Gastrocnemius medialis (tissue), 4 donors: ENCODE data around the gene FOSL2. TPM values are rescaled to one million over a fixed set of nuclear protein-coding genes. Genes with fewer than 3 reads are reported as not detected.

Experiments used
- ATAC-seq, 2 donors: fragments of 150-250 bp; one replicate each; pipeline ENCODE4 v1.9.1; 2016
- DNase-seq, 2 donors: peaks; one replicate each; pipeline ENCODE4 v3.0.0-alpha.2; 2019
- H3K27ac ChIP-seq, 4 donors: fragments of 200-600 bp; sonication (generic); 1 replicate in 1 of 4; 2 replicates in 3 of 4; pipeline ENCODE4 v1.5.1; 2016 to 2018; ENCODE audit warnings: mild to moderate bottlenecking in 2 of 4, moderate library complexity in 1 of 4
- H3K27me3 ChIP-seq, 3 donors: fragments of 200-600 bp; sonication (generic) in 2 of 3; 1 replicate in 1 of 3; 2 replicates in 2 of 3; pipeline versions ENCODE4 v1.5.1 to v1.6.0; 2016 to 2019; ENCODE audit warnings: mild to moderate bottlenecking in 1 of 3, moderate library complexity in 1 of 3
- H3K36me3 ChIP-seq, 2 donors: fragments of 200-600 bp; sonication (generic) in 1 of 2; one replicate each; pipeline ENCODE4 v1.5.1; 2017 to 2018
- H3K4me1 ChIP-seq, 2 donors: fragments of 200-600 bp; sonication (generic) in 1 of 2; one replicate each; pipeline ENCODE4 v1.5.1; 2016 to 2017; ENCODE audit warnings: mild to moderate bottlenecking in 2 of 2
- H3K4me3 ChIP-seq, 4 donors: fragments of 200-600 bp; sonication (generic) in 3 of 4; 1 replicate in 1 of 4; 2 replicates in 3 of 4; pipeline ENCODE4 v1.5.1; 2016 to 2019; ENCODE audit warnings: mild to moderate bottlenecking in 2 of 4
- H3K9me3 ChIP-seq, 3 donors: fragments of 200-600 bp; sonication (generic) in 2 of 3; 1 replicate in 1 of 3; 2 replicates in 2 of 3; pipeline ENCODE4 v1.5.1; 2016 to 2019
- POLR2A ChIP-seq, 2 donors: fragments of 450-650 bp; IDR thresholded peaks; one replicate each; pipeline ENCODE4 v1.6.1; 2017; ENCODE audit warnings: antibody characterized with exemption in 2 of 2, mild to moderate bottlenecking in 2 of 2, moderate library complexity in 2 of 2
- in situ Hi-C, 4 donors: fragments of 200-750 bp; cut with MboI; loops; one replicate each; pipeline versions ENCODE4 v1.15.0 to v1.8.0; 2017; ENCODE audit warnings: low sequenced_read_pairs in 4 of 4
- intact Hi-C: fragments of 100-400 bp; cut with DNase I; formaldehyde crosslinking; loops from one replicate; pipeline ENCODE4 v1.15.1; 2023; ENCODE audit warnings: low total_unique reads
- total RNA-seq, 4 donors: library from RNA; depleted of rRNA; stranded (reverse); fragments of >200 nt; gene quantifications; one replicate each; pipeline versions ENCODE4 v1.1.0 to v1.2.3, GENCODE V29; 2016
- TF ChIP-seq, protein P1 (sequence below), 5 experiments: fragments of 450-650 bp in 3 of 5; fragments of 200-600 bp in 2 of 5; sonication (generic) in 2 of 5; IDR thresholded peaks in 4 of 5; conservative IDR thresholded peaks in 1 of 5; 1 replicate in 4 of 5; 2 replicates in 1 of 5; pipeline ENCODE4 v1.5.1; 2016 to 2019; ENCODE audit warnings: antibody characterized with exemption in 5 of 5, mild to moderate bottlenecking in 3 of 5, moderate library complexity in 3 of 5

The FOSL2 gene
- total RNA-seq, 4 donors from 2014 or later, result 193 to 214 (median 210) TPM

- ATAC-seq (no peak), DNase-seq (no peak)
- peaks cover 15 to 85% of the 10 kb centered on the region in 2 donors for H3K36me3 ChIP-seq
- TF ChIP-seq POLR2A (IDR thresholded peaks at IDR 0.05), result no peak
- TF ChIP-seq, protein P1, sequence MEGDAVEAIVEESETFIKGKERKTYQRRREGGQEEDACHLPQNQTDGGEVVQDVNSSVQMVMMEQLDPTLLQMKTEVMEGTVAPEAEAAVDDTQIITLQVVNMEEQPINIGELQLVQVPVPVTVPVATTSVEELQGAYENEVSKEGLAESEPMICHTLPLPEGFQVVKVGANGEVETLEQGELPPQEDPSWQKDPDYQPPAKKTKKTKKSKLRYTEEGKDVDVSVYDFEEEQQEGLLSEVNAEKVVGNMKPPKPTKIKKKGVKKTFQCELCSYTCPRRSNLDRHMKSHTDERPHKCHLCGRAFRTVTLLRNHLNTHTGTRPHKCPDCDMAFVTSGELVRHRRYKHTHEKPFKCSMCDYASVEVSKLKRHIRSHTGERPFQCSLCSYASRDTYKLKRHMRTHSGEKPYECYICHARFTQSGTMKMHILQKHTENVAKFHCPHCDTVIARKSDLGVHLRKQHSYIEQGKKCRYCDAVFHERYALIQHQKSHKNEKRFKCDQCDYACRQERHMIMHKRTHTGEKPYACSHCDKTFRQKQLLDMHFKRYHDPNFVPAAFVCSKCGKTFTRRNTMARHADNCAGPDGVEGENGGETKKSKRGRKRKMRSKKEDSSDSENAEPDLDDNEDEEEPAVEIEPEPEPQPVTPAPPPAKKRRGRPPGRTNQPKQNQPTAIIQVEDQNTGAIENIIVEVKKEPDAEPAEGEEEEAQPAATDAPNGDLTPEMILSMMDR (IDR thresholded peaks at IDR 0.05 in 4 of 5, conservative IDR thresholded peaks at IDR 0.05 in 1 of 5), result no peak
- H3K27me3 ChIP-seq, result no peaks in the 10 kb centered on the region
- no peak overlapping the region for H3K4me3 ChIP-seq
- H3K27ac ChIP-seq, result peak overlapping the region; percentile 64 to 73 (median 72)
- H3K9me3 ChIP-seq, result no peaks in the 10 kb centered on the region
- in situ Hi-C loops, result no loop called here
- peaks cover 24 to 46% of the 10 kb centered on the region in 2 donors for H3K4me1 ChIP-seq
- intact Hi-C loops, result no loop called here
Measured at GRCh38 chr2:28412625-28413151, 20.0 kb downstream of the FOSL2 start.

- no peak overlapping the region for H3K4me3 ChIP-seq
- H3K27ac ChIP-seq, result peak overlapping the region; percentile 64 to 73 (median 72)
- in situ Hi-C loops, result no loop called here
- peak in 1 of 2 donors; percentile 85 for DNase-seq
- ATAC-seq, result peak; percentile 26 to 71
- intact Hi-C loops, result no loop called here
- H3K27me3 ChIP-seq, result no peaks in the 10 kb centered on the region
- TF ChIP-seq, protein P1 (IDR thresholded peaks at IDR 0.05 in 4 of 5, conservative IDR thresholded peaks at IDR 0.05 in 1 of 5), result peak in 4 of 5 experiments; percentile 9 to 47 (median 36)
- peak in 1 of 2 donors; percentile 12 for TF ChIP-seq POLR2A (IDR thresholded peaks at IDR 0.05)
- H3K9me3 ChIP-seq, result no peaks in the 10 kb centered on the region
- peaks cover 11 to 79% of the 10 kb centered on the region in 2 donors for H3K36me3 ChIP-seq
- H3K4me1 ChIP-seq, result peaks cover 17 to 46% of the 10 kb centered on the region in 2 donors
Measured at GRCh38 chr2:28413152-28413898, 20.7 kb downstream of the FOSL2 start.

DNA sequence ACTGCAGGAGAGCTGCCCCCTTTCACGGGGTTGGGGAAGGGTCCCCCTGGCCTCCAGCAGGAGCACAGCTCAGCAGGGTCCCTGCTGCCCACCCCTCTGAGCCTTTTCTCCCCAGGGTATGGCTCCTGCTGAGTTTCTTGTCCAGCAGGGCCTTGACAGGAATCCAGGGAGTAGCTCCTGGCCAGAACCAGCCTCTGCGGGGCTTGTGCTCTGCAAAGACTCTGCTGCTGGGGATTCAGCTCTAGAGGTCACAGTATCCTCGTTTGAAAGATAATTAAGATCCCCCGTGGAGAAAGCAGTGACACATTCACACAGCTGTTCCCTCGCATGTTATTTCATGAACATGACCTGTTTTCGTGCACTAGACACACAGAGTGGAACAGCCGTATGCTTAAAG lies 21.2 kb downstream of the FOSL2 start:
- H3K36me3 ChIP-seq, result peaks cover 5 to 73% of the 10 kb centered on the region in 2 donors
- no peak overlapping the region for H3K4me3 ChIP-seq
- ATAC-seq (peak in 1 of 2 donors; percentile 2), DNase-seq (no peak)
- in situ Hi-C loops (no loop called here), intact Hi-C loops (no loop called here)
- no peaks in the 10 kb centered on the region for H3K27me3 ChIP-seq
- no peaks in the 10 kb centered on the region for H3K9me3 ChIP-seq
- peaks cover 14 to 46% of the 10 kb centered on the region in 2 donors for H3K4me1 ChIP-seq
- TF ChIP-seq POLR2A (IDR thresholded peaks at IDR 0.05), result no peak
- TF ChIP-seq, protein P1 (IDR thresholded peaks at IDR 0.05 in 4 of 5, conservative IDR thresholded peaks at IDR 0.05 in 1 of 5), result no peak
- H3K27ac ChIP-seq, result peak overlapping the region; percentile 64 to 73 (median 72)

GRCh38 chr2:28414583-28414982 lies 21.9 kb downstream of the FOSL2 start:
- ATAC-seq, result no peak
- no peak overlapping the region for H3K4me3 ChIP-seq
- peak overlapping the region; percentile 64 to 73 (median 72) for H3K27ac ChIP-seq
- peaks cover 4 to 70% of the 10 kb centered on the region in 2 donors for H3K36me3 ChIP-seq
- H3K9me3 ChIP-seq, result no peaks in the 10 kb centered on the region
- H3K27me3 ChIP-seq, result no peaks in the 10 kb centered on the region
- intact Hi-C loops, result no loop called here
- no peak for DNase-seq
- in situ Hi-C loops, result no loop called here
- peaks cover 14 to 46% of the 10 kb centered on the region in 2 donors for H3K4me1 ChIP-seq
- no peak for TF ChIP-seq POLR2A (IDR thresholded peaks at IDR 0.05)
- TF ChIP-seq, protein P1 (IDR thresholded peaks at IDR 0.05 in 4 of 5, conservative IDR thresholded peaks at IDR 0.05 in 1 of 5), result no peak
